Caco-2 (cell line): ENCODE measurements around the gene MYBBP1A. TPM values are rescaled to one million over a fixed set of nuclear protein-coding genes. Genes with fewer than 3 reads are reported as not detected.

Experiments used
- BruUV-seq: library from RNA; stranded (reverse); fragments of 400-500 nt; replicated peaks from 2 replicates; lab custom pipeline; 2021; lab: Mats Ljungman, UMichigan
- CTCF ChIA-PET: fragments of 300-600 bp; sonication (Branson Sonifier 250); formaldehyde crosslinking; loops from one replicate; lab custom pipeline; 2022; ENCODE audit warnings: antibody characterized with exemption; lab: Charles Lee
- POLR2A ChIA-PET: fragments of 300-600 bp; sonication (Branson Sonifier 250); formaldehyde crosslinking; loops from one replicate; lab custom pipeline; 2022; ENCODE audit warnings: antibody characterized with exemption; lab: Charles Lee
- DNase-seq, 2 experiments: peaks; one replicate each; pipeline versions ENCODE4 v3.0.0 to v3.0.0-alpha.2; 2020 to 2022
- H3K27me3 ChIP-seq: replicated peaks from 2 replicates; pipeline ENCODE4 v1.6.0; 2011; ENCODE audit warnings: low read length; ENCODE audit not compliant: control insufficient read depth, insufficient read depth
- H3K36me3 ChIP-seq: 2 replicates; pipeline ENCODE4 v1.5.1; 2011; ENCODE audit warnings: low read length; ENCODE audit not compliant: control insufficient read depth, insufficient read depth
- H3K4me1 ChIP-seq: fragments of 250-450 bp; sonication (Bioruptor Pico); 2 replicates; pipeline ENCODE4 v1.5.1; 2020; ENCODE audit warnings: mild to moderate bottlenecking
- H3K4me3 ChIP-seq: 2 replicates; pipeline ENCODE4 v1.5.1; 2011; ENCODE audit warnings: low read depth, mild to moderate bottlenecking, control low read depth, low read length
- H3K9me3 ChIP-seq: fragments of 250-450 bp; sonication (Bioruptor Pico); 2 replicates; pipeline ENCODE4 v1.5.1; 2020; ENCODE audit warnings: mild to moderate bottlenecking, moderate library complexity
- H3K27ac Mint-ChIP-seq: one replicate; pipeline ENCODE4 v1.8.0; 2022; ENCODE audit warnings: mixed read lengths; ENCODE audit not compliant: unreplicated experiment
- H3K27me3 Mint-ChIP-seq: one replicate; pipeline ENCODE4 v1.8.0; 2022; ENCODE audit warnings: mixed read lengths; ENCODE audit not compliant: insufficient read depth, unreplicated experiment
- H3K36me3 Mint-ChIP-seq: one replicate; pipeline ENCODE4 v1.8.0; 2022; ENCODE audit warnings: mild to moderate bottlenecking, mixed read lengths; ENCODE audit not compliant: insufficient read depth, unreplicated experiment
- H3K4me1 Mint-ChIP-seq: one replicate; pipeline ENCODE4 v1.8.0; 2022; ENCODE audit warnings: low read depth, mixed read lengths; ENCODE audit not compliant: unreplicated experiment
- H3K4me3 Mint-ChIP-seq: one replicate; pipeline ENCODE4 v1.8.0; 2022; ENCODE audit warnings: mild to moderate bottlenecking, moderate library complexity, mixed read lengths; ENCODE audit not compliant: unreplicated experiment
- H3K9me3 Mint-ChIP-seq: one replicate; pipeline ENCODE4 v1.8.0; 2022; ENCODE audit warnings: mixed read lengths; ENCODE audit not compliant: unreplicated experiment
- intact Hi-C: fragments of 100-400 bp; cut with micrococcal nuclease; formaldehyde crosslinking; loops from one replicate; pipeline ENCODE4 v1.10.0; 2022; ENCODE audit not compliant: unreplicated experiment
- total RNA-seq: library from RNA; stranded (reverse); gene quantifications from 2 replicates; pipeline ENCODE4 v1.2.3, GENCODE V29; 2022
- TF ChIP-seq, protein P1 (sequence below), 2 experiments: fragments of 200-600 bp in 1 of 2; IDR thresholded peaks; 1 replicate in 1 of 2; 2 replicates in 1 of 2; pipeline versions ENCODE4 v1.5.1 to v1.8.0; 2011 to 2022; ENCODE audit warnings: antibody characterized with exemption in 1 of 2, control low read depth in 1 of 2, inconsistent platforms in 1 of 2, low read depth in 1 of 2, low read length in 1 of 2, mild to moderate bottlenecking in 1 of 2, moderate library complexity in 1 of 2; ENCODE audit not compliant: insufficient read depth in 1 of 2, severe bottlenecking in 1 of 2, unreplicated experiment in 1 of 2

MYBBP1A gene
- total RNA-seq, 1 experiment from 2014 or later, result 44.5 TPM

DNA sequence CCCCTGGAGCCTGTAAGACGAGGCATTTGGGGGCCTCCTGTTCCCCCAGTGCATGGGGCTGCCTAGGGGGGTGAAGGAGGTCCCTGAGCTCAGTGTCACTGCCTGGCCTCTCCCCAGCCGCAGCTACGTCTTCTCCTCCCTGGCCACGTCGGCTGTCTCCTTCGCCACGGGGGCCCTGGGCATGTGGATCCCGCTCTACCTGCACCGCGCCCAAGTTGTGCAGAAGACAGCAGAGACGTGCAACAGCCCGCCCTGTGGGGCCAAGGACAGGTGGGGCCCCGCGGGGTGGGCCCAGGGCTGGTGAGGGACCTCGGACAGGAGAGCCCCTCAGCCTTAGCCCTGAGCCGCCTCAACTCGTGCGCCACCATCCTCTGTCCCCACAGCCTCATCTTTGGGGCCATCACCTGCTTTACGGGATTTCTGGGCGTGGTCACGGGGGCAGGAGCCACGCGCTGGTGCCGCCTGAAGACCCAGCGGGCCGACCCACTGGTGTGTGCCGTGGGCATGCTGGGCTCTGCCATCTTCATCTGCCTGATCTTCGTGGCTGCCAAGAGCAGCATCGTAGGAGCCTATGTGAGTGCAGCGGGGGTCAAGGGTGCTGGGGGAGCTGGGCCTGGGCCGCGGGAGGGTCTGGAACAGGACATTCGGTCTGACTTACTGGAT lies 22.2 kb downstream of the MYBBP1A start:
- Mint-ChIP-seq H3K27ac (no peak overlapping the region), H3K4me3 (no peak overlapping the region), H3K9me3 (no peaks in the 10 kb centered on the region), H3K4me1 (no peaks in the 10 kb centered on the region), H3K27me3 (no peaks in the 10 kb centered on the region), H3K36me3 (peaks cover 14% of the 10 kb centered on the region)
- POLR2A ChIA-PET, result no interaction called here
- H3K4me1 ChIP-seq, result no peaks in the 10 kb centered on the region
- CTCF ChIA-PET, result no interaction called here
- no peak overlapping the region for H3K4me3 ChIP-seq
- H3K9me3 ChIP-seq, result no peaks in the 10 kb centered on the region
- TF ChIP-seq, protein P1, sequence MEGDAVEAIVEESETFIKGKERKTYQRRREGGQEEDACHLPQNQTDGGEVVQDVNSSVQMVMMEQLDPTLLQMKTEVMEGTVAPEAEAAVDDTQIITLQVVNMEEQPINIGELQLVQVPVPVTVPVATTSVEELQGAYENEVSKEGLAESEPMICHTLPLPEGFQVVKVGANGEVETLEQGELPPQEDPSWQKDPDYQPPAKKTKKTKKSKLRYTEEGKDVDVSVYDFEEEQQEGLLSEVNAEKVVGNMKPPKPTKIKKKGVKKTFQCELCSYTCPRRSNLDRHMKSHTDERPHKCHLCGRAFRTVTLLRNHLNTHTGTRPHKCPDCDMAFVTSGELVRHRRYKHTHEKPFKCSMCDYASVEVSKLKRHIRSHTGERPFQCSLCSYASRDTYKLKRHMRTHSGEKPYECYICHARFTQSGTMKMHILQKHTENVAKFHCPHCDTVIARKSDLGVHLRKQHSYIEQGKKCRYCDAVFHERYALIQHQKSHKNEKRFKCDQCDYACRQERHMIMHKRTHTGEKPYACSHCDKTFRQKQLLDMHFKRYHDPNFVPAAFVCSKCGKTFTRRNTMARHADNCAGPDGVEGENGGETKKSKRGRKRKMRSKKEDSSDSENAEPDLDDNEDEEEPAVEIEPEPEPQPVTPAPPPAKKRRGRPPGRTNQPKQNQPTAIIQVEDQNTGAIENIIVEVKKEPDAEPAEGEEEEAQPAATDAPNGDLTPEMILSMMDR (IDR thresholded peaks at IDR 0.05; ENCODE audit: insufficient read depth in 1 of 2, low read depth in 1 of 2, low read length in 1 of 2, severe bottlenecking in 1 of 2, unreplicated experiment in 1 of 2), result no peak
- no peak for DNase-seq
- no TSS peak for BruUV-seq
- no peaks in the 10 kb centered on the region for H3K27me3 ChIP-seq
- H3K36me3 ChIP-seq, result no peaks in the 10 kb centered on the region
- intact Hi-C loops, result no loop called here

DNA sequence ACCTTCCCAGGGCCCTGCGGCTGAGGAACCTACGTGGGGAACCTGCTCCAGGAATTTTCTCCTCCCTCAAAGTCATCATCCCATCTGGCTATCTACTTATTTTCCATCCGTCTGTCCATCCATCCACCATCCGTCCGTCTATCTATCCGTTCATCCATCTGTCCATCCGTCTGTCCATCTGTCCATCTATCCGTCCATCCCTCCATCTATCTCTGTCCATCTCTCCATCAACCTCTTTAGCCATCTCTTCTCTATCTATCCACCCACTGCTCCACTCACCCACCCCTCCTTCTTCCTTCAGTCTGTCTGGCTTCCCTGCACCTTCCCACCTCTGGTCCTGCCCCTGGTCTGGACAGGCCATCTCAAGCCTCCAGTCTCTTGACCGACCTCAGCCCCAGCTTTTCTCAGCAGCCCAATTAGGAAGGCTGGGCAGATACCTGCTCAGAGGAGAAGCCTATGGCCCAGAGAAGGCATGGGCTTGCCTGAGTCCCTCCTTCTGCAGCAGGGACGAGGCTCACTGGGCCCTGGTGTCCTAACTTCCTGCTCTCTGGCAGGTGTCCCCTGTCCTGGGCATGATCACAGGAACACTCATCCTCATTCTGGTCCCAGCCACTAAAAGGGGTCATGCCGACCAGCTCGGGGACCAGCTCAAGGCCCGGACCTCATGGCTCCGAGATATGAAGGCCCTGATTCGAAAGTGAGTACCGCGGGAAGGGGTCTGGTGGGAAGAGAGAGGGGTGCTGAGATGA lies 23.0 kb downstream of the MYBBP1A start:
- Histone ChIP-seq H3K4me3 (no peak overlapping the region), H3K36me3 (no peaks in the 10 kb centered on the region), H3K4me1 (no peaks in the 10 kb centered on the region), H3K27me3 (no peaks in the 10 kb centered on the region), H3K9me3 (no peaks in the 10 kb centered on the region)
- Mint-ChIP-seq H3K27me3 (no peaks in the 10 kb centered on the region), H3K36me3 (peaks cover 13% of the 10 kb centered on the region), H3K4me1 (no peaks in the 10 kb centered on the region), H3K4me3 (no peak overlapping the region), H3K9me3 (no peaks in the 10 kb centered on the region), H3K27ac (no peak overlapping the region)
- TF ChIP-seq, protein P1 (IDR thresholded peaks at IDR 0.05; ENCODE audit: insufficient read depth in 1 of 2, low read depth in 1 of 2, low read length in 1 of 2, severe bottlenecking in 1 of 2, unreplicated experiment in 1 of 2), result no peak
- DNase-seq, result no peak
- ChIA-PET CTCF (no interaction called here), POLR2A (no interaction called here)
- no TSS peak for BruUV-seq
- intact Hi-C loops, result no loop called here

DNA sequence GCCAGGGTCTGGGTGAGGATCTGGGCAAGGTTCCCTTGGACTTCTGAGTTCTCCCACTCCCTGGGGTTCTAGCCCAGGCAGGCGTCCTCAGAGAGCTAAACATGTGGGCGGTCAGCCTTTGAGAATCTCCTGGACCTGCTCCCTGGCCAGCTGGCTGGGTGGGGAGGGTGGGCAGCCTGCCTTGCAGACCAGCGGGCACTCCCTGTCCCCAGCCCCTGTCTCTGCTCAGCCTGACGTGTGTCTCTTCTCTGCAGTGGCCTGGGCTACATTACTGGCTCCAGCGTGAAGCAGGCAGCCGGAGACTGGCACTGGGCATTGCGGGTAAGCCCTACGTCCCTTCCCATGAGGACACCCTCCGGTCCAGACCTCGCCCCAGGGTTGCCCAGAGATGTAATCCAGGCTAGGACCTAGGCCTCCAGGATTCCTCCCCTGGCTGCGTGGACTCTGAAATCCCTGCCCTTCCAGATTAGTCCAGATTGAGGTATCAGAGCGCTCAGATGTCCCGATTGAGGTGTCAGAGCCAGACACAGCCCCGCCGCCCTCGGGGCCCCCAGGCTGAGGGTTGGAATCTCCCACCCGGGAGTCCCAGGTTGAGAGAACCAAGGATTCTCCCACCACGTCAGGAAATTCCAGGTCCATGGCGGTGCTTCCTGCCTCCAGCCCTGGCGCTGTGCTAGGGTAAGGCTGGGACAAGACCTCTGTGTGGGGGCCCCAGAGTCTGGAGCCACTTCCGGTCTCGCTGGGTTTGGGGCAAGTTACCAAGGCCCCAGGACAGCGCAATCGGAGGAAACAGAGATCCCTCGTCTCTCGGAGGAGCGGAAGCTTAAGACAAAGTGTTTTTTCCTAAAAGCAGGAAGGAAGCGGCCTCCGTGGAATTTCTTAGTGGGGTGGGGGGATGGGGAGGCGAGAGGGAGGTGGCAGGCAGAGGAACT lies 24.1 kb downstream of the MYBBP1A start:
- CTCF ChIA-PET, result no interaction called here
- POLR2A ChIA-PET, result no interaction called here
- TF ChIP-seq, protein P1 (IDR thresholded peaks at IDR 0.05; ENCODE audit: insufficient read depth in 1 of 2, low read depth in 1 of 2, low read length in 1 of 2, severe bottlenecking in 1 of 2, unreplicated experiment in 1 of 2), result no peak
- Histone ChIP-seq H3K9me3 (no peaks in the 10 kb centered on the region), H3K27me3 (no peaks in the 10 kb centered on the region), H3K4me3 (no peak overlapping the region), H3K4me1 (no peaks in the 10 kb centered on the region), H3K36me3 (no peaks in the 10 kb centered on the region)
- no peak for DNase-seq
- no peak overlapping the region for H3K27ac Mint-ChIP-seq
- BruUV-seq, result no TSS peak
- H3K4me3 Mint-ChIP-seq, result no peak overlapping the region
- intact Hi-C loops, result no loop called here
- H3K27me3 Mint-ChIP-seq, result no peaks in the 10 kb centered on the region
- H3K9me3 Mint-ChIP-seq, result no peaks in the 10 kb centered on the region
- H3K36me3 Mint-ChIP-seq, result peaks cover 2% of the 10 kb centered on the region
- no peaks in the 10 kb centered on the region for H3K4me1 Mint-ChIP-seq
